GM12864 (cell line): ENCODE measurements around the gene ZBTB22.

ENCODE experiments used
- DNase-seq: peaks from one replicate; pipeline ENCODE4 v3.0.0-alpha.2; 2011; ENCODE audit warnings: low read depth
- H3K4me3 ChIP-seq: 2 replicates; pipeline ENCODE4 v1.5.1; 2011; ENCODE audit warnings: mild to moderate bottlenecking, low read depth, low read length, control low read depth
- TF ChIP-seq, protein P1 (sequence below): IDR thresholded peaks from 2 replicates; pipeline ENCODE4 v1.5.1; 2011; ENCODE audit warnings: low read depth, mild to moderate bottlenecking, moderate library complexity, low read length, control low read depth, inconsistent platforms; ENCODE audit errors: missing control alignments

The ZBTB22 gene

DNA sequence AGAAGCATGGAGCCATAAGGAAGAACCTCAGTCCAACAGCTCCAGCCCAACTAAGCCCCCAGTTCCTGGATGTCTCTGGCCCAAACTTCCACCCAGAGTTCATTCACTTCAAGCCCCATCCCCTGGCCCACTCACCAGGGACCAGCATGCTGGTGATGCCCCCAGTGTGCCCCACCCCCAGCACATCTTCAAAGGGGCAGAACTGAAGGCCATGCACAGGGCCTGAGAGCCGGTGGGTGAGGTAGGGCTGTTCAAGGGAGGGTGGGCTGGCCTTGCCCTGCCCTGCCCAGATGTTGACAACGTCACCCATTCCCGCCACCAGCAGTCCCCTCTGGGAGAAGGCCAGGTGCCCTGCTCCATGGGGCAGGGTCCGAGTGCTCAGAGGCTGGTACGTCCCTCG, 37.0 kb downstream of the ZBTB22 start:
- DNase-seq, result no peak
- H3K4me3 ChIP-seq, result no peak overlapping the region
- TF ChIP-seq, protein P1, sequence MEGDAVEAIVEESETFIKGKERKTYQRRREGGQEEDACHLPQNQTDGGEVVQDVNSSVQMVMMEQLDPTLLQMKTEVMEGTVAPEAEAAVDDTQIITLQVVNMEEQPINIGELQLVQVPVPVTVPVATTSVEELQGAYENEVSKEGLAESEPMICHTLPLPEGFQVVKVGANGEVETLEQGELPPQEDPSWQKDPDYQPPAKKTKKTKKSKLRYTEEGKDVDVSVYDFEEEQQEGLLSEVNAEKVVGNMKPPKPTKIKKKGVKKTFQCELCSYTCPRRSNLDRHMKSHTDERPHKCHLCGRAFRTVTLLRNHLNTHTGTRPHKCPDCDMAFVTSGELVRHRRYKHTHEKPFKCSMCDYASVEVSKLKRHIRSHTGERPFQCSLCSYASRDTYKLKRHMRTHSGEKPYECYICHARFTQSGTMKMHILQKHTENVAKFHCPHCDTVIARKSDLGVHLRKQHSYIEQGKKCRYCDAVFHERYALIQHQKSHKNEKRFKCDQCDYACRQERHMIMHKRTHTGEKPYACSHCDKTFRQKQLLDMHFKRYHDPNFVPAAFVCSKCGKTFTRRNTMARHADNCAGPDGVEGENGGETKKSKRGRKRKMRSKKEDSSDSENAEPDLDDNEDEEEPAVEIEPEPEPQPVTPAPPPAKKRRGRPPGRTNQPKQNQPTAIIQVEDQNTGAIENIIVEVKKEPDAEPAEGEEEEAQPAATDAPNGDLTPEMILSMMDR, result no peak

- H3K4me3 ChIP-seq, result no peak overlapping the region
- TF ChIP-seq, protein P1, result peak; percentile 51
- no peak for DNase-seq
These were observed 37.5 kb downstream of the ZBTB22 start for GRCh38 chr6:33279971-33280511.

GRCh38 chr6:33279257-33279695, 38.3 kb downstream of the ZBTB22 start:
- TF ChIP-seq, protein P1, result no peak
- H3K4me3 ChIP-seq, result no peak overlapping the region
- no peak for DNase-seq

GRCh38 chr6:33278810-33279209, 38.7 kb downstream of the ZBTB22 start:
- no peak for DNase-seq
- TF ChIP-seq, protein P1, result no peak
- H3K4me3 ChIP-seq, result no peak overlapping the region

- DNase-seq, result no peak
- TF ChIP-seq, protein P1, result no peak
- H3K4me3 ChIP-seq, result peak overlapping the region; percentile 3; the same call in 1 of the 2 replicates
These were observed 39.2 kb downstream of the ZBTB22 start for GRCh38 chr6:33278392-33278741.

DNA sequence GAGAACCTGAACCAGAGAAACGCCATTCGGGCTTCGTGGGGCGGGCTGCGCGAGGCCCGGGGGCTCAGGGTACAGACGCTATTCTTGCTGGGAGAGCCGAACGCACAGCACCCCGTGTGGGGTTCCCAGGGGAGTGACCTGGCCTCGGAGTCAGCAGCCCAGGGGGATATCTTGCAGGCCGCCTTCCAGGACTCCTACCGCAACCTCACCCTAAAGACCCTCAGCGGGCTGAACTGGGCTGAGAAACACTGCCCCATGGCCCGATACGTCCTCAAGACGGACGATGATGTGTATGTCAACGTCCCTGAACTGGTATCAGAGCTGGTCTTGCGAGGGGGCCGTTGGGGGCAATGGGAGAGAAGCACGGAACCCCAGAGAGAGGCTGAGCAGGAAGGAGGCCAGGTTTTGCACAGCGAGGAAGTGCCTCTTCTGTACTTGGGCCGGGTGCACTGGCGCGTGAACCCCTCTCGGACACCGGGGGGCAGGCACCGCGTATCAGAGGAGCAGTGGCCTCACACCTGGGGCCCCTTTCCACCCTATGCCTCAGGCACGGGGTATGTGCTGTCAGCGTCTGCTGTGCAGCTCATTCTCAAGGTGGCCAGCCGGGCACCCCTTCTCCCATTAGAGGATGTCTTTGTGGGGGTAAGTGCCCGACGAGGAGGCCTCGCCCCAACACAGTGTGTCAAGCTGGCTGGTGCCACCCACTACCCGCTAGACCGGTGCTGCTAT, 39.7 kb downstream of the ZBTB22 start:
- H3K4me3 ChIP-seq, result peak overlapping the region; percentile 84
- DNase-seq, result no peak
- TF ChIP-seq, protein P1, result no peak
